Astrocyte of the cerebellum (primary cell): ENCODE data around the gene HDAC9.

Experiments used
- DNase-seq: peaks from one replicate; pipeline ENCODE4 v3.0.0-alpha.2; 2011; ENCODE audit warnings: low read depth
- H3K4me3 ChIP-seq: 2 replicates; pipeline ENCODE4 v1.5.1; 2011; ENCODE audit warnings: mild to moderate bottlenecking, low read depth, low read length, moderate library complexity
- CTCF ChIP-seq: IDR thresholded peaks from 2 replicates; pipeline ENCODE4 v1.5.1; 2012; ENCODE audit warnings: low read length, low read depth, moderate library complexity, mild to moderate bottlenecking; ENCODE audit errors: missing control alignments
- in situ Hi-C: cut with HindIII; loops from 2 replicates; pipeline ENCODE4 v1.10.0; 2017; ENCODE audit warnings: low sequenced_read_pairs

The HDAC9 gene

DNA sequence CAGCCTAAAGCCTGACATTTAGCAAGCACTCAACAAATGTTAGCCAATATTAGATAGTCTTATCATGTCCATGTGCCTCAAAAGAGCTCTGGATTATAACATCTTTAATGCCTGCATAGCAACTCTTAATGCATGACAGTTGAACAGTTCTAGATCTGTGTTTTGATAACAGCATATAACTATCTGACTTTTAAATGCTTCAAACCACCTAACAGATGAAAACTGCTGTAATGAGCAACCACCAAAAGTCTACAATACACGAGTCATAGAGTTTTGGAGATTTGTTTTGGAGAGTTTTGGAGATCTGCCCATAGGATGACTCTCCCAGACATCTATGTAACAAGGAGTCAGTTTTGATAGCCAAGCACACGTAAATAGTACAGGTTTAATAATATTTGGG lies 394.6 kb downstream of the HDAC9 start:
- in situ Hi-C loops, result no loop called here
- H3K4me3 ChIP-seq, result no peak overlapping the region
- DNase-seq, result no peak
- no peak for TF ChIP-seq CTCF

- in situ Hi-C loops, result no loop called here
- no peak for DNase-seq
- TF ChIP-seq CTCF, result no peak
- no peak overlapping the region for H3K4me3 ChIP-seq
Measured at GRCh38 chr7:18890885-18891621, 395.5 kb downstream of the HDAC9 start.

- H3K4me3 ChIP-seq, result no peak overlapping the region
- no peak for TF ChIP-seq CTCF
- no peak for DNase-seq
- in situ Hi-C loops, result no loop called here
Measured at GRCh38 chr7:18893156-18893555, 397.6 kb downstream of the HDAC9 start.

- no peak for DNase-seq
- in situ Hi-C loops, result no loop called here
- no peak for TF ChIP-seq CTCF
- H3K4me3 ChIP-seq, result no peak overlapping the region
Measured at GRCh38 chr7:18894155-18894554, 398.6 kb downstream of the HDAC9 start.

- no peak overlapping the region for H3K4me3 ChIP-seq
Measured at GRCh38 chr7:18895456-18895855, 399.9 kb downstream of the HDAC9 start.

GRCh38 chr7:18896343-18896975 lies 400.9 kb downstream of the HDAC9 start:
- DNase-seq, result no peak
- no peak for TF ChIP-seq CTCF
- no peak overlapping the region for H3K4me3 ChIP-seq
- in situ Hi-C loops, result no loop called here

More at GRCh38 chr7:18895456-18895855, 399.9 kb downstream of the HDAC9 start:
- no peak for TF ChIP-seq CTCF
- DNase-seq, result peak; percentile 28
- in situ Hi-C loops, result no loop called here
